Heart right ventricle (tissue), 16 donors: ENCODE measurements around the gene PPFIBP1. TPM values are rescaled to one million over a fixed set of nuclear protein-coding genes. Genes with fewer than 3 reads are reported as not detected.

ENCODE experiments used
- ATAC-seq, 8 donors: fragments of 200-7000 bp; cut with Tn5 transposase; one replicate each; pipeline ENCODE4 v1.9.1; 2020; ENCODE audit warnings: mild to moderate bottlenecking in 8 of 8, moderate library complexity in 8 of 8, moderate number of reproducible peaks in 1 of 8
- DNase-seq, 2 donors: peaks; one replicate each; pipeline ENCODE4 v3.0.0-alpha.2; 2020
- H3K27ac ChIP-seq, 10 donors: fragments of 200-600 bp; sonication (generic) in 2 of 10; one replicate each; pipeline versions ENCODE4 v1.5.0 to v1.8.0; 2020 to 2022; ENCODE audit warnings: mild to moderate bottlenecking in 3 of 10
- H3K27me3 ChIP-seq, 7 donors: fragments of 200-600 bp; one replicate each; pipeline ENCODE4 v1.8.0; 2021 to 2022; ENCODE audit warnings: mild to moderate bottlenecking in 2 of 7
- H3K36me3 ChIP-seq, 9 donors: fragments of 200-600 bp; sonication (generic) in 1 of 9; one replicate each; pipeline versions ENCODE4 v1.5.0 to v1.8.0; 2020 to 2022; ENCODE audit warnings: mild to moderate bottlenecking in 2 of 9
- H3K4me1 ChIP-seq, 9 donors: fragments of 200-600 bp; sonication (generic) in 1 of 9; one replicate each; pipeline versions ENCODE4 v1.5.0 to v1.8.0; 2020 to 2022; ENCODE audit warnings: mild to moderate bottlenecking in 4 of 9
- H3K4me3 ChIP-seq, 10 donors: fragments of 200-600 bp; sonication (generic) in 2 of 10; one replicate each; pipeline versions ENCODE4 v1.5.0 to v1.8.0; 2020 to 2022; ENCODE audit warnings: mild to moderate bottlenecking in 7 of 10, moderate library complexity in 2 of 10
- H3K9me3 ChIP-seq, 11 donors: fragments of 200-600 bp in 10 of 11; sonication (generic) in 2 of 11; one replicate each; pipeline versions ENCODE4 v1.5.0 to v1.8.0; 2013 to 2022; ENCODE audit warnings: mild to moderate bottlenecking in 2 of 11, control low read depth in 1 of 11, moderate library complexity in 1 of 11
- CTCF ChIP-seq, 9 donors: fragments of 200-600 bp; sonication (generic) in 2 of 9; IDR thresholded peaks; one replicate each; pipeline versions ENCODE4 v1.5.0 to v1.8.0; 2021 to 2022; ENCODE audit warnings: antibody characterized with exemption in 9 of 9, mild to moderate bottlenecking in 5 of 9, moderate library complexity in 1 of 9
- WGBS, 2 donors: extraction: QIAGEN DNeasy Blood & Tissue Kit; methylation state at CpG; one replicate each; pipeline ENCODE4 v1.1.7; 2013; ENCODE audit warnings: inconsistent platforms in 1 of 2; 5-methylcytosine and 5-hydroxymethylcytosine counted together
- intact Hi-C, 10 donors: fragments of 100-400 bp; cut with DNase I; formaldehyde crosslinking; loops; one replicate each; pipeline versions ENCODE4 v1.11.1 to v1.14.2; 2022
- polyA plus RNA-seq, 2 donors: library from polyadenylated mRNA; stranded (reverse); fragments of 200-250 nt; gene quantifications; one replicate each; pipeline ENCODE4 v1.2.3, GENCODE V29; 2013
- total RNA-seq, 10 donors: library from RNA; stranded (reverse); fragmentation: NEBNext Ultra II Directional in 3 of 10; extraction: Animal tissue kit (Norgen Biotek cat#: 25700) in 3 of 10; gene quantifications; one replicate each; pipeline versions ENCODE4 v1.2.1 to v1.2.4, GENCODE V29; 2021 to 2023
- donor health status: Arrhythmogenic right ventricular cardiomyopathy.
- donor health status: ischemic (EF 13 %, LVEDD 7.1; RV severe dilation, severe dysfunction).
- donor health status: healthy with polysubstance abuse.
- donor health status: DM: no; HTN: yes; CAD: no.
- donor health status: DM: no; HTN: no; CAD: no.
- donor health status: ischemic (EF 25% LVEDD 6.9; RV normal size, moderate dysfunction).
- donor health status: ischemic (EF 25% LVEDD 5.7; RV mildly dilated, moderate dysfunction).
- donor health status: healthy.
- donor health status: DM: yes; HTN: yes; CAD: no.
- donor health status: Ischemic cardiomyopathy.
- donor health status: ischemic (EF 35%, LVEDD 5.7; RV mildly dilated, moderate dysfunction).
- donor health status: nonischemic (EF 11% LVEDD 7.7; RV severe dilation, severe dysfunction).
- donor health status: DM: yes; HTN: yes; CAD: no.
- donor health status: PGD.
- donor health status: ischemic (EF 29% LVEDD 5.4; RV normal size, mild dysfunction).
- donor health status: nonischemic (EF 23%, LVEDD 6.1; RV moderate dilation, normal function).

The PPFIBP1 gene
- total and polyA plus RNA-seq, 12 donors, result 22.9 to 450 (median 314) TPM

GRCh38 chr12:27564612-27565213 is 40.7 kb downstream of the PPFIBP1 start:
- Histone ChIP-seq H3K36me3 (no peaks in the 10 kb centered on the region), H3K27ac (peak overlapping the region in 7 of 10 donors; percentile 2 to 64 (median 53)), H3K27me3 (no peaks in the 10 kb centered on the region), H3K9me3 (no peaks in the 10 kb centered on the region), H3K4me3 (no peak overlapping the region), H3K4me1 (peaks cover 10 to 89% (median 61%) of the 10 kb centered on the region in 9 donors)
- peak in 6 of 8 donors; percentile 6 to 47 (median 37) for ATAC-seq
- DNase-seq, result no peak
- intact Hi-C loops, result loop anchor here in 1 of 10 donors (5.0 kb wide), 1 partner anchor 37 kb away; no protein-coding TSS in a partner anchor
- TF ChIP-seq CTCF (IDR thresholded peaks at IDR 0.05), result no peak
- 55 to 57% methylated on average over 9 of the region's 9 CpGs for WGBS, 2 donors

GRCh38 chr12:27566159-27566558 is 42.2 kb downstream of the PPFIBP1 start:
- peaks cover 7 to 79% (median 52%) of the 10 kb centered on the region in 9 donors for H3K4me1 ChIP-seq
- intact Hi-C loops, result no loop called here
- H3K36me3 ChIP-seq, result no peaks in the 10 kb centered on the region
- DNase-seq, result no peak
- no peaks in the 10 kb centered on the region for H3K27me3 ChIP-seq
- peak in 3 of 9 donors; percentile 14 to 37 (median 28) for TF ChIP-seq CTCF (IDR thresholded peaks at IDR 0.05)
- WGBS, 2 donors, result 86 to 89% methylated on average over 2 of the region's 2 CpGs
- no peaks in the 10 kb centered on the region for H3K9me3 ChIP-seq
- no peak overlapping the region for H3K4me3 ChIP-seq
- H3K27ac ChIP-seq, result peak overlapping the region in 2 of 10 donors; percentile 0 to 64
- ATAC-seq, result no peak

GRCh38 chr12:27566626-27567025 is 42.6 kb downstream of the PPFIBP1 start:
- no peaks in the 10 kb centered on the region for H3K36me3 ChIP-seq
- no peak overlapping the region for H3K27ac ChIP-seq
- H3K4me3 ChIP-seq, result no peak overlapping the region
- ATAC-seq (peak in 2 of 8 donors; percentile 27 to 55), DNase-seq (no peak)
- 46 to 50% methylated on average over 2 of the region's 2 CpGs for WGBS, 2 donors
- H3K9me3 ChIP-seq, result no peaks in the 10 kb centered on the region
- TF ChIP-seq CTCF (IDR thresholded peaks at IDR 0.05), result no peak
- H3K27me3 ChIP-seq, result no peaks in the 10 kb centered on the region
- intact Hi-C loops, result no loop called here
- H3K4me1 ChIP-seq, result peaks cover 6 to 79% (median 52%) of the 10 kb centered on the region in 9 donors

GRCh38 chr12:27571463-27571862 is 47.5 kb downstream of the PPFIBP1 start:
- no peak for TF ChIP-seq CTCF (IDR thresholded peaks at IDR 0.05)
- ATAC-seq, result peak in 5 of 8 donors; percentile 29 to 76 (median 50)
- H3K9me3 ChIP-seq, result no peaks in the 10 kb centered on the region
- peaks cover 3 to 90% (median 68%) of the 10 kb centered on the region in 9 donors for H3K4me1 ChIP-seq
- no peaks in the 10 kb centered on the region for H3K27me3 ChIP-seq
- H3K27ac ChIP-seq, result peak overlapping the region in 2 of 10 donors; percentile 17 to 48
- H3K4me3 ChIP-seq, result no peak overlapping the region
- intact Hi-C loops, result loop anchor here in 1 of 10 donors (5.0 kb wide), 1 partner anchor 49 kb away; the partner anchor contains the start of gene PPFIBP1
- no peaks in the 10 kb centered on the region for H3K36me3 ChIP-seq
- WGBS, 2 donors, result 18 to 46% methylated on average over 1 of the region's 1 CpG
- DNase-seq, result no peak
